C4-2B (cell line): ENCODE data around the gene ATP6V0A1.
"Not testable (repeated sequence)": the region's sequence is repeated elsewhere in the genome, so short reads cannot be mapped to it uniquely, and the experiment has no call there.

Source experiments
- H3K27ac ChIP-seq: fragments of 450-650 bp; 2 replicates; pipeline ENCODE4 v1.5.1; 2017
- ZFX ChIP-seq: fragments of 450-650 bp; IDR thresholded peaks from 2 replicates; pipeline ENCODE4 v1.6.1; 2017
- TF ChIP-seq, protein P1 (sequence below): fragments of 450-650 bp; conservative IDR thresholded peaks from 2 replicates; pipeline ENCODE4 v1.5.1; 2017; ENCODE audit warnings: mild to moderate bottlenecking

The ATP6V0A1 gene

GRCh38 chr17:42554250-42555121, 95.8 kb downstream of the ATP6V0A1 start:
- peak overlapping the region; percentile 95 for H3K27ac ChIP-seq
- TF ChIP-seq ZFX, result peak; percentile 89
- TF ChIP-seq, protein P1, sequence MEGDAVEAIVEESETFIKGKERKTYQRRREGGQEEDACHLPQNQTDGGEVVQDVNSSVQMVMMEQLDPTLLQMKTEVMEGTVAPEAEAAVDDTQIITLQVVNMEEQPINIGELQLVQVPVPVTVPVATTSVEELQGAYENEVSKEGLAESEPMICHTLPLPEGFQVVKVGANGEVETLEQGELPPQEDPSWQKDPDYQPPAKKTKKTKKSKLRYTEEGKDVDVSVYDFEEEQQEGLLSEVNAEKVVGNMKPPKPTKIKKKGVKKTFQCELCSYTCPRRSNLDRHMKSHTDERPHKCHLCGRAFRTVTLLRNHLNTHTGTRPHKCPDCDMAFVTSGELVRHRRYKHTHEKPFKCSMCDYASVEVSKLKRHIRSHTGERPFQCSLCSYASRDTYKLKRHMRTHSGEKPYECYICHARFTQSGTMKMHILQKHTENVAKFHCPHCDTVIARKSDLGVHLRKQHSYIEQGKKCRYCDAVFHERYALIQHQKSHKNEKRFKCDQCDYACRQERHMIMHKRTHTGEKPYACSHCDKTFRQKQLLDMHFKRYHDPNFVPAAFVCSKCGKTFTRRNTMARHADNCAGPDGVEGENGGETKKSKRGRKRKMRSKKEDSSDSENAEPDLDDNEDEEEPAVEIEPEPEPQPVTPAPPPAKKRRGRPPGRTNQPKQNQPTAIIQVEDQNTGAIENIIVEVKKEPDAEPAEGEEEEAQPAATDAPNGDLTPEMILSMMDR, result no peak

- TF ChIP-seq, protein P1, result no peak
- no peak for TF ChIP-seq ZFX
- peak overlapping the region; percentile 95 for H3K27ac ChIP-seq
These were observed 96.5 kb downstream of the ATP6V0A1 start for GRCh38 chr17:42555122-42555622.

GRCh38 chr17:42555961-42556617, 97.4 kb downstream of the ATP6V0A1 start:
- not testable (repeated sequence) for H3K27ac ChIP-seq

GRCh38 chr17:42559075-42559474, 100.4 kb downstream of the ATP6V0A1 start:
- TF ChIP-seq, protein P1, result no peak
- TF ChIP-seq ZFX, result no peak
- H3K27ac ChIP-seq, result no peak overlapping the region

DNA sequence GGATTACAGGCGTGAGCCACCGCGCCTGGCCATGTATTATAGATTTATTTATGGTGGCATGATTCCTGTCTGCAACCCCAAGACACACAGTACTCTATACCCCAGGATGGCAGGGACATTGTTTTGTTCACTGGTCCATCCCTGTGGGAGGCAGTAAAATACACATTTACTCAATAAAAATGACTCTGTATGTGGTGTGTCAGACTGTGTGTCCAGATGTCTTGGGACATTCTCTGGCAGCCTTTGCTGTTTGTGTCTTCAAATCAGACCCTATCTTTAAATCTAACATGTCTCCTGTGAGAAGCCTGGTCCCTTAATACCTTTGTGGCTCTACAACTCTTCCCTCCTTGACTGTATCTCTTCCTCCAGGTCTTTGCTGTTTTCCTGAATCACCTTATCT, 101.6 kb downstream of the ATP6V0A1 start:
- H3K27ac ChIP-seq, result no peak overlapping the region
- TF ChIP-seq, protein P1, result no peak
- no peak for TF ChIP-seq ZFX

DNA sequence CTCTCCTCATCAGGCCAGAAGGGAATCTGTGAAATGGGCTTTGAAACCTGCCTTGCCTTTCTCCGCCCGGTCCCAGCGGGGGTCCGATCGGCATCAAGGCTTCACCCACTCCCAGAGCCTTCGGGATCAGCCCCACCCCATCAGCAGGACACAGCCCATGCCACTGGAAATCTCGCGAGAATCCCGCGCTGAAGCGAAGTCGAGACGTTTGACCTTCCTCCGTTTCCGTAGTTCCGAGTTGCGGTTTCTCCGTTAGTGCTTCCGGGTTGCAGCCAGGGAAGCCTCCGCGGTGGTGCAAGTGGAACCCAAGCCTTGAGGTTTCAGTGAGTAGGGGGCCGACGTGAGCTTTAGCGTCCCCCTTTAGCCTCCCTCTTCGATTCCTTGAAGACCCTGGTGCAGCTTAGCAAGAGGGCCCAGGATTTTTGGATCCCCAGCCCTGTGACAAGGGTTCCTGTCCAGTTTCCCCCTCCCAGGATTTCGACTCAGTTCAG, 103.3 kb downstream of the ATP6V0A1 start, which contains the start of gene COASY:
Gene COASY, plus strand, starts transcription at position 252 of the 491 bp plus-strand sequence. CDS start 475 bp downstream, outside the sequence.
- TF ChIP-seq, protein P1, result no peak
- H3K27ac ChIP-seq, result peak within 1 kb of the TSS; percentile 93

DNA sequence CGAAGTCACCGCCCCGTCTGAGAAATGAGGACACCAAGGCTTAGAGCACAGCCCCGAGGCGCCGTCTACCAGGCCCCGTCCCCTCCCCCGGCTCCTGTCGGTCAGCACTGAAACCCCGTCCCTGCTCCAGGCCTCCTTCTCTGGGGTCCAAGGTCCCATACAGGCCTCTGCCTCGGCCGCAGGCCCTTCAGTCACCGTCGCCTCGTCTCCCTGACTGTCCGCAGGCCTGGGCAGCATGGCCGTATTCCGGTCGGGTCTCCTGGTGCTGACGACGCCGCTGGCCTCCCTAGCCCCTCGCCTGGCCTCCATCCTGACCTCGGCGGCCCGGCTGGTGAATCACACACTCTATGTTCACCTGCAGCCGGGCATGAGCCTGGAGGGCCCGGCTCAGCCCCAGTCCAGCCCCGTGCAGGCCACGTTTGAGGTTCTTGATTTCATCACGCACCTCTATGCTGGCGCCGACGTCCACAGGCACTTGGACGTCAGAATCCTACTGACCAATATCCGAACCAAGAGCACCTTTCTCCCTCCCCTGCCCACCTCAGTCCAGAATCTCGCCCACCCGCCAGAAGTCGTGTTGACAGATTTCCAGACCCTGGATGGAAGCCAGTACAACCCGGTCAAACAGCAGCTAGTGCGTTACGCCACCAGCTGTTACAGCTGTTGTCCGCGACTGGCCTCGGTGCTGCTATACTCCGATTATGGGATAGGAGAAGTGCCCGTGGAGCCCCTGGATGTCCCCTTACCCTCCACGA, 103.9 kb downstream of the ATP6V0A1 start:
- peak; percentile 77 for TF ChIP-seq ZFX
- TF ChIP-seq, protein P1, result no peak
- H3K27ac ChIP-seq, result peak overlapping the region; percentile 93
